IPS-20b (cell line): ENCODE measurements around the gene DZIP3.
"Not testable (repeated sequence)": the region's sequence is repeated elsewhere in the genome, so short reads cannot be mapped to it uniquely, and the experiment has no call there.

Experiments used
- H3K27ac ChIP-seq: one replicate; pipeline ENCODE4 v1.5.1; 2013; ENCODE audit warnings: low read length
- H3K27me3 ChIP-seq: 2 replicates; pipeline ENCODE4 v1.6.1; 2013; ENCODE audit warnings: mild to moderate bottlenecking, low read length, inconsistent platforms; ENCODE audit not compliant: insufficient read depth
- H3K36me3 ChIP-seq: 2 replicates; pipeline ENCODE4 v1.6.1; 2013; ENCODE audit warnings: low read depth, mild to moderate bottlenecking, inconsistent platforms, low read length, moderate library complexity; ENCODE audit not compliant: insufficient read depth
- H3K4me1 ChIP-seq: 2 replicates; pipeline ENCODE4 v1.6.1; 2013; ENCODE audit warnings: mild to moderate bottlenecking, control low read depth, inconsistent platforms, low read length, moderate library complexity; ENCODE audit not compliant: insufficient read depth
- H3K4me3 ChIP-seq: 2 replicates; pipeline ENCODE4 v1.5.1; 2013; ENCODE audit warnings: mild to moderate bottlenecking, low read length, inconsistent platforms
- H3K9ac ChIP-seq: 2 replicates; pipeline ENCODE4 v1.6.1; 2013; ENCODE audit warnings: low read depth, mild to moderate bottlenecking, inconsistent platforms, low read length, moderate library complexity
- H3K9me3 ChIP-seq: 2 replicates; pipeline ENCODE4 v1.6.1; 2013; ENCODE audit warnings: mild to moderate bottlenecking, low read depth, low read length, inconsistent platforms; ENCODE audit not compliant: insufficient read depth

DZIP3 gene

DNA sequence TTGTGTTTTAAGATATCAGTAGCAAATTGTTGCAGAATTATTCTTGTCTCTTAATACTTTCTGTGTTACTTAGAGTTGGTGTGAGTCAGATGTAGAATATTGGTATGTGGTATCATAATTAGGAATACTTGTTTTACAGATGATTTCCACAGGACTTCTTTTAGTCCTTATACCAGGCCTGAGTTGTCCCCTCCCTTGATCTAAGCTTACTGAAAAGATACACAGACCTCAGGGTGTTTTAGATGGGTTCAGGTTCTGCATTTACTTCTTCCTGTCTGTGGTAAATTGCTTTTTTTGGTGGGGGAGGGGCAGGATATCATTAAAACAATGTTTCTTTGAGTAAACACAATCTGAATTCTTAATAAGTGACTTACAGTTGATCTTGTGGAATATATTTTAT, 14.2 kb downstream of the DZIP3 start:
- H3K27ac ChIP-seq: no peak overlapping the region
- no peak overlapping the region for H3K4me3 ChIP-seq
- peaks cover 8% of the 10 kb centered on the region for H3K36me3 ChIP-seq
- no peak overlapping the region for H3K9ac ChIP-seq
- H3K9me3 ChIP-seq: no peaks in the 10 kb centered on the region
- peaks cover 8% of the 10 kb centered on the region for H3K4me1 ChIP-seq
- H3K27me3 ChIP-seq: no peaks in the 10 kb centered on the region

DNA sequence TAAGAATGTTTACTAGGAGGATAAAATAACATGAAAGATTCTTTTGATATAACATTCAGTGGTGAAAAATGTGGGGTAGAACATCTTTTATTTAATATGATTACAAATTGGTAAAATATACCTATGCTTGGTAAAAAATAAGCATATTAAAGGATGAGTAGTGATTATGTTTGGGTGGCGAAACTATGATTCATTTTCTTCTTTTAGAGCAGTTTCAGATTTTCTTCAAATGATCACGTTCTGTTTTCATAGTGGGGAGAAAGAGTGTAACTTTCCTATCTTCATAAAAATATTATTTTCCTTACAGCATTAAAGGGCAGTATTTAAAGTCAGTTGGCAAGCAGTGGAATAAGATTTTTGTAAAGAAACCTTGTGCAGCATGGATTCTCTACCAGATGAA, 15.5 kb downstream of the DZIP3 start:
- H3K9ac ChIP-seq: no peak overlapping the region
- H3K27me3 ChIP-seq: no peaks in the 10 kb centered on the region
- no peak overlapping the region for H3K27ac ChIP-seq
- peaks cover 8% of the 10 kb centered on the region for H3K4me1 ChIP-seq
- H3K4me3 ChIP-seq: no peak overlapping the region
- no peaks in the 10 kb centered on the region for H3K9me3 ChIP-seq
- H3K36me3 ChIP-seq: peaks cover 8% of the 10 kb centered on the region

DNA sequence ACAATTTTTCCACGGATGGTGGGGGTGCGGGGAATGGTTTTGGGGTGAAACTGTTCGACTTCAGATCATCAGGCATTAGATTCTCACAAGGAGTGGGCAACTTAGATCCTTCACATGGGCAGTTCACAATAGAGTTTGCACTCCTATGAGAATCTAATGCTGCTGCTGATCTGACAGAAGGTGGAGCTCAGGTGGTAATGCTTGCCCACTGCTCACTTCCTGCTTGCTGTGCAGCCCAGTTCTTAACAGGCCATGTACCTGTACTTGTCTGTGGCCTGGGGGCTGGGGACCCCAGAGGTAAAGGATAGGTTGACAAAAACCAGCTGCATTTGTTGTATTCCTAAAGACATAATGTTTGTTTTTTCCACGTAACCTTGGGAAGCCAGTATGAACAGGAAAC, 16.0 kb downstream of the DZIP3 start:
- peaks cover 8% of the 10 kb centered on the region for H3K4me1 ChIP-seq
- H3K9me3 ChIP-seq: no peaks in the 10 kb centered on the region
- H3K27me3 ChIP-seq: no peaks in the 10 kb centered on the region
- no peak overlapping the region for H3K4me3 ChIP-seq
- no peak overlapping the region for H3K9ac ChIP-seq
- peaks cover 8% of the 10 kb centered on the region for H3K36me3 ChIP-seq
- H3K27ac ChIP-seq: no peak overlapping the region

DNA sequence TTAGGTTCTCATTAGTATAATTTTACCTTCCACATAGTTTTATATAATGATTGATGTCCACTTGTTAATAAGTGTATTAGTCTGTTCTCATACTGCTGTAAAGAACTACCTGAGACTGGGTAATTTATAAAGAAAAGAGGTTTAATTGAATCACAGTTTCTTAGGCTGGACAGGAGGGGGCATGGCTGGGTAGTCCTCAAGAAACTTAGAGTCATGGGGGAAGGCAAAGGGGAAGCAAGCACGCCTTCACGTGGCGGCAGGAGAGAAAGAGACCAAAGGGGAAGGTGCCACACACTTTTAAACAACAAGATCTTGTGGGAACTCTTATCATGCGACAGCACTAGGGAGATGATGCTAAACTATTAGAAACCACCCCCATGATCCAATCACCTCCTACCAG, 19.2 kb downstream of the DZIP3 start:
- H3K36me3 ChIP-seq: peaks cover 19% of the 10 kb centered on the region

DNA sequence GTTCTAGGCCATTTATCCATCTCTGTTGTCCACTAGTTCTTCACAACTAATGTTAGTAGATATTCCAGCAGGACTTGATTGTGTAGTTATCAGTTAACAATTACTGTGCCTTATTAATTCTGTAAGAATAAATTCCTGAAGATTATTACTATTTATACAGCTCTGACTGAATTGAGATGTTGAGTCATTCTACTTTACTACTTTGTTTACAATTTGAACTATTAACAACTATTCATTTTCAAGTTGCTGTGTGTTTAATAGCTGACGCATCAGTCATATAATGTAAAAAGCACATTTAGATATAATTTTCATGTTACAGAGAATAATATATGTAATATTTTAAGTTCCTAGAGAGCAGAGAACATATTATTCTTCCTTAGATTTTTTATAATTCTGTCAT, 21.1 kb downstream of the DZIP3 start:
- H3K27me3 ChIP-seq: no peaks in the 10 kb centered on the region
- no peaks in the 10 kb centered on the region for H3K9me3 ChIP-seq
- H3K27ac ChIP-seq: no peak overlapping the region
- no peak overlapping the region for H3K9ac ChIP-seq
- no peaks in the 10 kb centered on the region for H3K4me1 ChIP-seq
- peaks cover 14% of the 10 kb centered on the region for H3K36me3 ChIP-seq
- H3K4me3 ChIP-seq: no peak overlapping the region

More for the DNA sequence above, 19.2 kb downstream of the DZIP3 start:
- Histone ChIP-seq H3K27me3 (no peaks in the 10 kb centered on the region), H3K9ac (peak overlapping the region; percentile 29; the same call in 1 of the 2 replicates), H3K9me3 (no peaks in the 10 kb centered on the region), H3K27ac (no peak overlapping the region), H3K4me3 (no peak overlapping the region), H3K4me1 (no peaks in the 10 kb centered on the region)

DNA sequence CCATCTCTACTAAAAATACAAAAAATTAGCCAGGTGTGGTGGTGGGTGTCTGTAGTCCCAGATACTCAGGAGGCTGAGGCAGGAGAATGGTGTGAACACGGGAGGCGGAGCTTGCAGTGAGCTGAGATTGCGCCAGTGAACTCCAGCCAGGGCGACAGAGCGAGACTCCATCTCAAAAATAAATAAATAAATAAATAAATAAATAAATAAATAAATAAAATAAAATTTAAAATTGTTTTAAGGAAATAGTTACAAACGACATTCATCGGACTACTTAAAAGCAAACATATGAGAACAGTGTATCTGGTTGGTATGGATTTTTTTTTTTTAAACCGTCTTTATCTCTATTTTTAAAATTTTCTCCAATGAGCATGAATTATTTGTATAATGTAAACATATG, 26.6 kb downstream of the DZIP3 start:
- H3K4me3 ChIP-seq, H3K9ac ChIP-seq, H3K9me3 ChIP-seq, H3K27me3 ChIP-seq, H3K27ac ChIP-seq, H3K4me1 ChIP-seq: not testable (repeated sequence)
- peaks cover 27% of the 10 kb centered on the region for H3K36me3 ChIP-seq

DNA sequence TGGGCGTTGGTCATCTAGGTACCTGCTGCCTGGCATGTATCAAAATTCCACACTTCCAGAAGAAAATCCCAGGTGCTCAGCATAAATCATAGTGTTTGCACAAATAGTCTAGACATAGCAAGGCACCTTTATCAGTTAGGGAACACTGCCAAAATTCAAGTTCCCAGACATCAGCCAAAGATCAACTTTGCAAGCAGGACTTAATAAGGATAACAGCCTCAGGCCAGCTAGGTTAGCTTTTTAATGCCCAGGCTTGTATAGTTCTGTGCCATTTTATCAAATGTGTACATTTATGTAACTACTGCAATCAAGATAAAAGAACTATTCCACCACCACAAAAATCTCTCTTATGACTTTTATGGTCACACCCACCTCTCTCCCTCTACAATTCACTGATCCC, 30.7 kb downstream of the DZIP3 start:
- Histone ChIP-seq H3K9me3 (no peaks in the 10 kb centered on the region), H3K4me1 (no peaks in the 10 kb centered on the region), H3K4me3 (no peak overlapping the region), H3K27me3 (no peaks in the 10 kb centered on the region), H3K36me3 (peaks cover 27% of the 10 kb centered on the region), H3K9ac (no peak overlapping the region), H3K27ac (no peak overlapping the region)

DNA sequence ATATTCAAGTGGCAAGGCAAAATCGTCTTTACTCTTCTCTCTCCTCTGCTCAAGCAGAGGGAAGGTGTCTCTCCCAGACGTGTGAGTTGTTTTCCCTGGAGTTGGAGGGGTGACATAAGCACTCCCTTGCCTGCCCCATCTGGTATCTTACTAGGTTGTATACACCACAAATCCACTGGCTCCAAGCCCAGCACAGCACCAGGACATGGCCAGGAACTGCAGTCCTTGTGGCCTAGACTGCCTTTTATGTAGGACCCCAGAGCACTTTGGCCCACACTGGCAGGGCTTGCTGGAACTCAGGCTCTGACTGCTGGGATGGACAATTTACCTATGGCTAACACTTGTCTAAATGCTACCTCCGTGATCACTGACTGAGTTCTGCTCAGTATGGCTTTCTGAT, 34.0 kb downstream of the DZIP3 start:
- Histone ChIP-seq H3K36me3 (peaks cover 40% of the 10 kb centered on the region), H3K9ac (no peak overlapping the region), H3K4me1 (no peaks in the 10 kb centered on the region), H3K27ac (no peak overlapping the region), H3K9me3 (no peaks in the 10 kb centered on the region), H3K4me3 (no peak overlapping the region), H3K27me3 (no peaks in the 10 kb centered on the region)

DNA sequence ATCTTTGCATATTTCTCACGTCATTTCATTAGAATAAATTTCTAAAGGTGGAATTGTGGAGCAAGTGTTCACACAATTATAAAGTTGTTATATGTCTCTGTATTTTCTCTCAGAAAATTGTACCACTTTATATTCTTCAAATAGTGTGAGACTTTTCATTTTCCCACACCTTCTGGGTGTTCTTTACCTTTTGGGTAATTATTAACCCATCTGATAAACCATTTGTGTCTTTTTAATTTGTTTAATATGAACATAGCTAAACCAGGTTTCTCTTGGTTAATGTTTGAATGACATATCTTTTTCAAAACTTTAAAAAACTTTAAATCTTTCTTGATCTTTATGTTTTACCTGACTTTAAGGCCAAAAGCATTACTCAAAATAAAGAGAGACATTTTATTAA, 40.5 kb downstream of the DZIP3 start:
- Histone ChIP-seq H3K4me1 (no peaks in the 10 kb centered on the region), H3K36me3 (peaks cover 46% of the 10 kb centered on the region), H3K27ac (no peak overlapping the region), H3K27me3 (no peaks in the 10 kb centered on the region), H3K4me3 (no peak overlapping the region), H3K9me3 (no peaks in the 10 kb centered on the region), H3K9ac (no peak overlapping the region)

DNA sequence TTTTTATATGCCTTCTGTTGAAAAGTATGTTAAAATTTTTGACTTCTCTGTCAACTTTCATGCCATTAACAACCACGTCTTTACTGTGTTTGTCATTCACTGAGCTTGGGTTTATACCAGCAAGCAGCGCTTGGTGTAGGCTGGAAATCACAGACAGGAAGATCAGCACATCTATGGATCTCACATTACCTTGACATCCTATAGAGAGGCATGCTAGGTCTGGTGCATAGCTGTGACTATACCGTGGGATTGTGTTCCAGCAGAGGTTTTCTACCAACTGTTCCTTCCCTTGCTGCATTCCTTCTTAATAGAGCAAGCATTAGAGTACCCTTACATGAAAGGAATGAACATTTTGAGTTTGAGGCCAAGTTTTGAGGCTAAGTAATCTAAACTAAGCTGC, 53.0 kb downstream of the DZIP3 start:
- H3K36me3 ChIP-seq: peaks cover 29% of the 10 kb centered on the region
- no peak overlapping the region for H3K9ac ChIP-seq
- H3K9me3 ChIP-seq: no peaks in the 10 kb centered on the region
- H3K27ac ChIP-seq: no peak overlapping the region
- H3K4me3 ChIP-seq: no peak overlapping the region
- H3K4me1 ChIP-seq: peaks cover 10% of the 10 kb centered on the region; the same call in 1 of the 2 replicates
- H3K27me3 ChIP-seq: no peaks in the 10 kb centered on the region

DNA sequence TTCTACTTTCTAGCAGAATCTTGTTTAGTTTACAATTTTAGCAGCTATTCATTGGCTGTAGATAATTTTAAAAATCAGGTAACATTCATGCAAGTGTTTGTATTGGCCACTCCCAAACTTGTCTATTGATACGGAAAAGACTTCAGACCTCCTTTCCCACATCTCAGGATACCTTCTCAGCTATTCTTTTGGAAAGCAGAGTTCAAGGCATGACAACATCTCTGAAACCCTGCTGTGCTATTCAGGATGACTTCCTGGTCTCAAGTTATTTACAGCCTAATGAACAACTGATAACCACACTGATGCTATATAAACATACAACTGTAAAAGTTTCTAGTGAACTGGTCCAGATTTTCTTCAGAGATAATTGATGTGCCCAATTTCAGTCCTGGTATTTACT, 55.8 kb downstream of the DZIP3 start:
- Histone ChIP-seq H3K9ac (no peak overlapping the region), H3K27ac (peak overlapping the region; percentile 20), H3K27me3 (no peaks in the 10 kb centered on the region), H3K36me3 (peaks cover 30% of the 10 kb centered on the region), H3K4me3 (no peak overlapping the region), H3K9me3 (no peaks in the 10 kb centered on the region), H3K4me1 (peaks cover 10% of the 10 kb centered on the region; the same call in 1 of the 2 replicates)

DNA sequence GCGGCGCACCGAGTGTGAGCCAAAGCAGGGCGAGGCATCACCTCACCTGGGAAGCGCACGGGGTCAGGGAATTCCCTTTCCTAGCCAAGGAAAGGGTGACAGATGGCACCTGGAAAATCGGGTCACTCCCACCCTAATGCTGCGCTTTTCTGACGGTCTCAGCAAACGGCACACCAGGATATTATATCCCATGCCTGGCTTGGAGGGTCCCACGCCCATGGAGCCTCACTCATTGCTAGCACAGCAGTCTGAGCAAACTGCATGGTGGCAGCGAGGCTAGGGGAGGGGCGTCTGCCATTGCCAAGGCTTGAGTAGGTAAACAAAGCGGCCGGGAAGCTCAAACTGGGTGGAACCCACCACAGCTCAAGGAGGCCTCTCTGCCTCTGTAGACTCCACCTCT, 66.1 kb downstream of the DZIP3 start:
- not testable (repeated sequence) for H3K4me1 ChIP-seq, H3K4me3 ChIP-seq, H3K27ac ChIP-seq, H3K27me3 ChIP-seq, H3K9ac ChIP-seq
- peaks cover 44% of the 10 kb centered on the region for H3K36me3 ChIP-seq
- H3K9me3 ChIP-seq: peaks cover 23% of the 10 kb centered on the region

DNA sequence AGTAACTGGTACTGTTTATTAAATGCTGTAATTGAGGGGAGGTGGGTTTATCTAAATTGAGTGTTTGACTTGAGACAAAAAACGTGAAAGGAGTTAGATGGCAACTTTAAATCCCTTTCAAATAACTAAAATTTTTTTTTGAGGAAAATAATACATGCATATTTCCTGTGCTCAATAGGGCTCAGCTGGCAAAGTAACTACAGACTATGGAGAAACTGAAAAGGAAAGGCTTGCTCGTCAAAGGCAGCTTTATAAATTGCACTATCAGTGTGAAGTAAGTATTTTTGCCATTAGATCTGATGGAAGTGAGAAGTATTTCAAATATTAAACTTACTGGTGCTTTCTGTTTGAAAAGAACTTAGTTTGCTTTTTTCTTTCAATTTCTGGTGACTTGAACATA, 72.2 kb downstream of the DZIP3 start:
- no peaks in the 10 kb centered on the region for H3K9me3 ChIP-seq
- no peaks in the 10 kb centered on the region for H3K4me1 ChIP-seq

More for the DNA sequence above, 72.2 kb downstream of the DZIP3 start:
- no peak overlapping the region for H3K4me3 ChIP-seq
- H3K36me3 ChIP-seq: no peaks in the 10 kb centered on the region
- no peak overlapping the region for H3K9ac ChIP-seq
- no peak overlapping the region for H3K27ac ChIP-seq
- H3K27me3 ChIP-seq: no peaks in the 10 kb centered on the region
